NCI-H146 treated with DMSO at 0.1 percent for 48 hours (cell line): ENCODE measurements around the gene PAQR8.

Experiments
- DNase-seq: peaks from one replicate; lab custom pipeline; 2025; ENCODE audit not compliant: unreplicated experiment; lab: John Stamatoyannopoulos, UW

PAQR8 gene

GRCh38 chr6:52361945-52362442 is at the start of gene PAQR8:
Gene PAQR8, plus strand, starts transcription at chr6:52362151. Its CDS starts 41,063 bp downstream, at chr6:52403214.
- DNase-seq, result peak; percentile 35

GRCh38 chr6:52312461-52312860 is 49.5 kb upstream of the PAQR8 start:
- DNase-seq, result no peak

GRCh38 chr6:52314752-52315151 is 47.2 kb upstream of the PAQR8 start:
- DNase-seq, result no peak

GRCh38 chr6:52317211-52317610 is 44.7 kb upstream of the PAQR8 start:
- DNase-seq, result no peak

- no peak for DNase-seq
These were observed 43.9 kb upstream of the PAQR8 start for GRCh38 chr6:52317841-52318581.

GRCh38 chr6:52324189-52324588 is 37.8 kb upstream of the PAQR8 start:
- no peak for DNase-seq

GRCh38 chr6:52325695-52326471 is 36.1 kb upstream of the PAQR8 start:
- no peak for DNase-seq

- DNase-seq, result no peak
These were observed 35.2 kb upstream of the PAQR8 start for GRCh38 chr6:52326540-52327364.

GRCh38 chr6:52328303-52328662 is 33.7 kb upstream of the PAQR8 start:
- no peak for DNase-seq

GRCh38 chr6:52328729-52329128 is 33.2 kb upstream of the PAQR8 start:
- peak; percentile 41 for DNase-seq

- no peak for DNase-seq
These were observed 31.5 kb upstream of the PAQR8 start for GRCh38 chr6:52330470-52330869.

GRCh38 chr6:52331793-52332457 is 30.0 kb upstream of the PAQR8 start:
- no peak for DNase-seq

- no peak for DNase-seq
These were observed 28.1 kb upstream of the PAQR8 start for GRCh38 chr6:52333840-52334200.

- peak; percentile 9 for DNase-seq
These were observed 26.4 kb upstream of the PAQR8 start for GRCh38 chr6:52335576-52335975.

GRCh38 chr6:52336919-52337561 is 24.9 kb upstream of the PAQR8 start:
- no peak for DNase-seq

- no peak for DNase-seq
These were observed 24.2 kb upstream of the PAQR8 start for GRCh38 chr6:52337633-52338290.

- no peak for DNase-seq
These were observed 21.4 kb upstream of the PAQR8 start for GRCh38 chr6:52340603-52340880.

- DNase-seq, result no peak
These were observed 20.2 kb upstream of the PAQR8 start for GRCh38 chr6:52341561-52342260.

GRCh38 chr6:52345311-52345710 is 16.6 kb upstream of the PAQR8 start:
- no peak for DNase-seq

- DNase-seq, result no peak
These were observed 15.4 kb upstream of the PAQR8 start for GRCh38 chr6:52346503-52346902.
